ENCODE results near the gene WBP2NL. TPM values are rescaled to one million over a fixed set of nuclear protein-coding genes. Genes with fewer than 3 reads are reported as not detected.

The WBP2NL gene
- polyA plus RNA-seq, 6 donors from 2014 or later: 0.63 to 3.0 (median 1.2) TPM

- H3K36me3 Mint-ChIP-seq: no peaks in the 10 kb centered on the region
- DNase-seq (no peak), ATAC-seq (ENCODE audit: low read depth in 2 of 2) (no peak)
- H3K9me3 Mint-ChIP-seq: no peaks in the 10 kb centered on the region
- peaks cover 0 to 7% (median 0%) of the 10 kb centered on the region in 3 donors for H3K4me1 Mint-ChIP-seq
- peak within 1 kb of the TSS in 2 of 6 donors; percentile 4 to 15 for H3K27ac Mint-ChIP-seq
- no peak within 1 kb of the TSS for H3K4me3 Mint-ChIP-seq
- H3K27me3 Mint-ChIP-seq: peaks cover 16 to 31% (median 28%) of the 10 kb centered on the region in 3 donors
Observed at GRCh38 chr22:41969110-41969646, 29.4 kb upstream of the WBP2NL start, which contains the start of gene SEPTIN3. Gene SEPTIN3 (plus strand): TSS chr22:41969443. CDS start chr22:41971493, 2,050 bp downstream.

GRCh38 chr22:41970601-41971000, 28.0 kb upstream of the WBP2NL start:
- Mint-ChIP-seq H3K27ac (no peak overlapping the region), H3K4me3 (no peak overlapping the region), H3K36me3 (no peaks in the 10 kb centered on the region), H3K9me3 (no peaks in the 10 kb centered on the region), H3K27me3 (peaks cover 26 to 40% (median 36%) of the 10 kb centered on the region in 3 donors), H3K4me1 (peaks cover 1 to 7% (median 4%) of the 10 kb centered on the region in 3 donors)
- DNase-seq: no peak
- no peak for ATAC-seq (ENCODE audit: low read depth in 2 of 2)

GRCh38 chr22:41971431-41971830, 27.2 kb upstream of the WBP2NL start:
- Mint-ChIP-seq H3K36me3 (no peaks in the 10 kb centered on the region), H3K4me1 (peaks cover 8 to 13% (median 12%) of the 10 kb centered on the region in 3 donors), H3K4me3 (no peak overlapping the region), H3K27ac (no peak overlapping the region), H3K27me3 (peaks cover 33 to 48% (median 44%) of the 10 kb centered on the region in 3 donors), H3K9me3 (no peaks in the 10 kb centered on the region)
- DNase-seq: no peak
- ATAC-seq (ENCODE audit: low read depth in 2 of 2): no peak

- DNase-seq: no peak
- Mint-ChIP-seq H3K36me3 (no peaks in the 10 kb centered on the region), H3K4me3 (peak overlapping the region in 2 of 8 donors; percentile 61 to 79), H3K27me3 (peaks cover 37 to 72% (median 71%) of the 10 kb centered on the region in 3 donors), H3K9me3 (no peaks in the 10 kb centered on the region), H3K27ac (no peak overlapping the region), H3K4me1 (peaks cover 10 to 21% (median 13%) of the 10 kb centered on the region in 3 donors)
- ATAC-seq (ENCODE audit: low read depth in 2 of 2): peak in 1 of 2 donors; percentile 13
Observed at GRCh38 chr22:41974691-41975290, 23.8 kb upstream of the WBP2NL start.

GRCh38 chr22:41975299-41976069, 23.1 kb upstream of the WBP2NL start:
- Mint-ChIP-seq H3K36me3 (no peaks in the 10 kb centered on the region), H3K4me3 (peak overlapping the region; percentile 45 to 90 (median 81)), H3K27me3 (peaks cover 37 to 69% (median 68%) of the 10 kb centered on the region in 3 donors), H3K4me1 (peaks cover 10 to 21% (median 13%) of the 10 kb centered on the region in 3 donors), H3K9me3 (no peaks in the 10 kb centered on the region), H3K27ac (no peak overlapping the region)
- DNase-seq: no peak
- ATAC-seq (ENCODE audit: low read depth in 2 of 2): no peak

GRCh38 chr22:41976070-41976901, 22.3 kb upstream of the WBP2NL start:
- peak overlapping the region; percentile 45 to 90 (median 81) for H3K4me3 Mint-ChIP-seq
- peaks cover 37 to 61% (median 60%) of the 10 kb centered on the region in 3 donors for H3K27me3 Mint-ChIP-seq
- H3K27ac Mint-ChIP-seq: peak overlapping the region in 1 of 6 donors; percentile 14
- peaks cover 10 to 21% (median 13%) of the 10 kb centered on the region in 3 donors for H3K4me1 Mint-ChIP-seq
- DNase-seq (peak; percentile 46), ATAC-seq (ENCODE audit: low read depth in 2 of 2) (peak; percentile 72 to 75)
- H3K9me3 Mint-ChIP-seq: no peaks in the 10 kb centered on the region
- no peaks in the 10 kb centered on the region for H3K36me3 Mint-ChIP-seq

- peaks cover 37 to 53% (median 53%) of the 10 kb centered on the region in 3 donors for H3K27me3 Mint-ChIP-seq
- DNase-seq (no peak), ATAC-seq (ENCODE audit: low read depth in 2 of 2) (peak; percentile 47 to 56)
- no peak overlapping the region for H3K27ac Mint-ChIP-seq
- H3K4me1 Mint-ChIP-seq: peaks cover 10 to 21% (median 13%) of the 10 kb centered on the region in 3 donors
- H3K36me3 Mint-ChIP-seq: no peaks in the 10 kb centered on the region
- H3K9me3 Mint-ChIP-seq: no peaks in the 10 kb centered on the region
- peak overlapping the region in 7 of 8 donors; percentile 42 to 73 (median 63) for H3K4me3 Mint-ChIP-seq
Observed at GRCh38 chr22:41976961-41977566, 21.5 kb upstream of the WBP2NL start.

- no peaks in the 10 kb centered on the region for H3K9me3 Mint-ChIP-seq
- H3K4me3 Mint-ChIP-seq: peak overlapping the region in 3 of 8 donors; percentile 3 to 57 (median 47)
- DNase-seq: no peak
- peaks cover 30 to 56% (median 54%) of the 10 kb centered on the region in 3 donors for H3K27me3 Mint-ChIP-seq
- no peaks in the 10 kb centered on the region for H3K36me3 Mint-ChIP-seq
- no peak overlapping the region for H3K27ac Mint-ChIP-seq
- H3K4me1 Mint-ChIP-seq: peaks cover 6 to 21% (median 13%) of the 10 kb centered on the region in 3 donors
- ATAC-seq (ENCODE audit: low read depth in 2 of 2): no peak
Observed at GRCh38 chr22:41978732-41979131, 19.9 kb upstream of the WBP2NL start.

GRCh38 chr22:41979423-41980250, 19.0 kb upstream of the WBP2NL start:
- H3K27me3 Mint-ChIP-seq: peaks cover 32 to 56% (median 54%) of the 10 kb centered on the region in 3 donors
- peak overlapping the region in 2 of 6 donors; percentile 5 to 53 for H3K27ac Mint-ChIP-seq
- H3K4me1 Mint-ChIP-seq: peaks cover 6 to 21% (median 13%) of the 10 kb centered on the region in 3 donors
- no peaks in the 10 kb centered on the region for H3K36me3 Mint-ChIP-seq
- ATAC-seq (ENCODE audit: low read depth in 2 of 2) (no peak), DNase-seq (no peak)
- H3K4me3 Mint-ChIP-seq: no peak overlapping the region
- H3K9me3 Mint-ChIP-seq: no peaks in the 10 kb centered on the region

GRCh38 chr22:41982865-41983264, 15.7 kb upstream of the WBP2NL start:
- Mint-ChIP-seq H3K9me3 (no peaks in the 10 kb centered on the region), H3K27ac (peak overlapping the region in 2 of 6 donors; percentile 23 to 26), H3K36me3 (no peaks in the 10 kb centered on the region), H3K4me1 (no peaks in the 10 kb centered on the region), H3K27me3 (peaks cover 20 to 47% (median 38%) of the 10 kb centered on the region in 3 donors), H3K4me3 (peak overlapping the region in 1 of 8 donors; percentile 47)
- DNase-seq (no peak), ATAC-seq (ENCODE audit: low read depth in 2 of 2) (no peak)

GRCh38 chr22:41983513-41984405, 14.8 kb upstream of the WBP2NL start:
- H3K36me3 Mint-ChIP-seq: no peaks in the 10 kb centered on the region
- DNase-seq (no peak), ATAC-seq (ENCODE audit: low read depth in 2 of 2) (no peak)
- no peak overlapping the region for H3K27ac Mint-ChIP-seq
- H3K27me3 Mint-ChIP-seq: peaks cover 20 to 42% (median 35%) of the 10 kb centered on the region in 3 donors
- H3K4me1 Mint-ChIP-seq: no peaks in the 10 kb centered on the region
- H3K4me3 Mint-ChIP-seq: peak overlapping the region in 1 of 8 donors; percentile 10
- H3K9me3 Mint-ChIP-seq: no peaks in the 10 kb centered on the region

All from naive B cell (primary cell).